Activated B cell treated with CpG ODN at 0.5 μM for 24 hours (primary cell): ENCODE measurements around the gene IGF2BP1. TPM values are rescaled to one million over a fixed set of nuclear protein-coding genes. Genes with fewer than 3 reads are reported as not detected.

Experiments
- ATAC-seq: fragments of 200-7000 bp; cut with Tn5 transposase; one replicate; pipeline ENCODE4 v1.10.0; 2021; ENCODE audit warnings: low read depth, mild to moderate bottlenecking, moderate library complexity
- CTCF ChIA-PET: fragments of 350-600 bp; sonication (Branson Sonifier 250); formaldehyde crosslinking; loops from one replicate; lab custom pipeline; 2021; ENCODE audit warnings: antibody characterized with exemption; lab: Charles Lee
- POLR2A ChIA-PET: fragments of 350-600 bp; sonication (Branson Sonifier 250); formaldehyde crosslinking; loops from one replicate; lab custom pipeline; 2021; ENCODE audit warnings: antibody characterized with exemption; lab: Charles Lee
- DNase-seq: peaks from one replicate; pipeline ENCODE4 v3.0.0; 2022
- H3K27ac Mint-ChIP-seq: one replicate; pipeline ENCODE4 v1.8.0; 2020; ENCODE audit warnings: mixed read lengths
- H3K27me3 Mint-ChIP-seq: one replicate; pipeline ENCODE4 v1.8.0; 2021; ENCODE audit warnings: mixed read lengths
- H3K36me3 Mint-ChIP-seq: one replicate; pipeline ENCODE4 v1.8.0; 2021; ENCODE audit warnings: low read depth, mixed read lengths
- H3K4me1 Mint-ChIP-seq: one replicate; pipeline ENCODE4 v1.8.0; 2021; ENCODE audit warnings: mixed read lengths
- H3K4me3 Mint-ChIP-seq: one replicate; pipeline ENCODE4 v1.8.0; 2020; ENCODE audit warnings: mild to moderate bottlenecking, mixed read lengths
- H3K9me3 Mint-ChIP-seq: one replicate; pipeline ENCODE4 v1.8.0; 2020; ENCODE audit warnings: mixed read lengths
- intact Hi-C: fragments of 100-400 bp; cut with micrococcal nuclease; formaldehyde crosslinking; loops from one replicate; pipeline ENCODE4 v1.15.1; 2024
- total RNA-seq: library from RNA; stranded (reverse); gene quantifications from 2 replicates; pipeline ENCODE4 v1.2.3, GENCODE V29; 2022
- TF ChIP-seq, protein P1 (sequence below): fragments of 200-600 bp; IDR thresholded peaks from one replicate; pipeline ENCODE4 v1.8.0; 2022; ENCODE audit warnings: antibody characterized with exemption, mild to moderate bottlenecking

IGF2BP1 gene
- total RNA-seq, 1 donor from 2014 or later: 0.40 TPM

DNA sequence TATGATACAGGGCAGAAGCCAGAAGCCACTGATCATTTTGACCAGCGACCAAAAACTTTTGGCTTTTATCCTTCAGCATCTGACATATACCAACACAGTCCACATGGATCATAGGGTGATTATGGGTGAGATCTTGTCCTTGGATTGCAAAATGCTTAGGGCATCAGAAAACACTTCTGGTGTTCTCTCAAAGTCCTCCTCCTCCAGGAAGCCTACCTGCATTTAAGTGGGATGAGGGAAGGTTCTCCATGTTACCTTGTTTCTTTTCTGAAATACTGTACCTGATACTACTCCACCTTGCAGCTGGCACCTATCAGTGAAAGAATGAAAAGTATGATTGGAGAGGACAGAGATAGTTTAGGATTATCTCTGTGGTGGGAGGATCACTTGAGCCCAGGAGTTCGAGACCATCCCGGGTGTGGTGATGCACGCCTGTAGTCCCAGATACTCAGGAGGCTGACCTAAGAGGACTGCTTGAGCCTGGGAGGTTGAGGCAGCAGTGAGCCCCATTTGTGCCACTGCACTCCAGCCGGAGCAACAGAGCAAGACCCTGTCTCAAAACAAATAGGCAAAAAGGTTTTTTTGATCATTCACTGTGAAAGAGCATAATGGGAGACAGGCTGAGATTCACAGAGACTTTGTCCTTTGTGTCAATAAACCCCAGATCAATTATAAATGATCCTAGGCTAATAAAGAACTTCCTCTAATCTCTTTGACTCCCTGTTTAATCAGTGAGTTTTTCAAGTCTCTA is 88.6 kb downstream of the IGF2BP1 start:
- Mint-ChIP-seq H3K4me1 (no peaks in the 10 kb centered on the region), H3K27me3 (peaks cover 31% of the 10 kb centered on the region), H3K9me3 (no peaks in the 10 kb centered on the region), H3K27ac (no peak overlapping the region), H3K36me3 (no peaks in the 10 kb centered on the region), H3K4me3 (no peak overlapping the region)
- intact Hi-C loops: no loop called here
- POLR2A ChIA-PET: no interaction called here
- no peak for DNase-seq
- CTCF ChIA-PET: no interaction called here
- TF ChIP-seq, protein P1, sequence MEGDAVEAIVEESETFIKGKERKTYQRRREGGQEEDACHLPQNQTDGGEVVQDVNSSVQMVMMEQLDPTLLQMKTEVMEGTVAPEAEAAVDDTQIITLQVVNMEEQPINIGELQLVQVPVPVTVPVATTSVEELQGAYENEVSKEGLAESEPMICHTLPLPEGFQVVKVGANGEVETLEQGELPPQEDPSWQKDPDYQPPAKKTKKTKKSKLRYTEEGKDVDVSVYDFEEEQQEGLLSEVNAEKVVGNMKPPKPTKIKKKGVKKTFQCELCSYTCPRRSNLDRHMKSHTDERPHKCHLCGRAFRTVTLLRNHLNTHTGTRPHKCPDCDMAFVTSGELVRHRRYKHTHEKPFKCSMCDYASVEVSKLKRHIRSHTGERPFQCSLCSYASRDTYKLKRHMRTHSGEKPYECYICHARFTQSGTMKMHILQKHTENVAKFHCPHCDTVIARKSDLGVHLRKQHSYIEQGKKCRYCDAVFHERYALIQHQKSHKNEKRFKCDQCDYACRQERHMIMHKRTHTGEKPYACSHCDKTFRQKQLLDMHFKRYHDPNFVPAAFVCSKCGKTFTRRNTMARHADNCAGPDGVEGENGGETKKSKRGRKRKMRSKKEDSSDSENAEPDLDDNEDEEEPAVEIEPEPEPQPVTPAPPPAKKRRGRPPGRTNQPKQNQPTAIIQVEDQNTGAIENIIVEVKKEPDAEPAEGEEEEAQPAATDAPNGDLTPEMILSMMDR: no peak
- no peak for ATAC-seq

DNA sequence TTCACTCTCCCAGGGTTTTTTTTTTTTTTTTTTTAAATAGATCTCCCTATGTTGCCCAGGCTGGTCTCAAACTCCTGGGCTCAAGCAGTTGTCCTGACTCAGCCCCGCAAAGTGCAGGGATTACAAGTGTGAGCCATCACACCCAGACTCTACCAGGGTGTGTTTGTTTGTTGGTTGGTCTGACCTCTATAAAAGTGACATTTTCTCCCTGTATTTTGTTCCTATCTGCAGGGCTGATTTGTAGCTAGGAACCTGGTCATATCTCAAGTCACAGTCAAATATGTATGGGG is 89.1 kb downstream of the IGF2BP1 start:
- H3K4me3 Mint-ChIP-seq: no peak overlapping the region
- no peak overlapping the region for H3K27ac Mint-ChIP-seq
- TF ChIP-seq, protein P1: no peak
- intact Hi-C loops: no loop called here
- no peaks in the 10 kb centered on the region for H3K4me1 Mint-ChIP-seq
- ATAC-seq (no peak), DNase-seq (no peak)
- H3K27me3 Mint-ChIP-seq: peaks cover 29% of the 10 kb centered on the region
- ChIA-PET CTCF (no interaction called here), POLR2A (no interaction called here)
- H3K36me3 Mint-ChIP-seq: no peaks in the 10 kb centered on the region
- no peaks in the 10 kb centered on the region for H3K9me3 Mint-ChIP-seq

DNA sequence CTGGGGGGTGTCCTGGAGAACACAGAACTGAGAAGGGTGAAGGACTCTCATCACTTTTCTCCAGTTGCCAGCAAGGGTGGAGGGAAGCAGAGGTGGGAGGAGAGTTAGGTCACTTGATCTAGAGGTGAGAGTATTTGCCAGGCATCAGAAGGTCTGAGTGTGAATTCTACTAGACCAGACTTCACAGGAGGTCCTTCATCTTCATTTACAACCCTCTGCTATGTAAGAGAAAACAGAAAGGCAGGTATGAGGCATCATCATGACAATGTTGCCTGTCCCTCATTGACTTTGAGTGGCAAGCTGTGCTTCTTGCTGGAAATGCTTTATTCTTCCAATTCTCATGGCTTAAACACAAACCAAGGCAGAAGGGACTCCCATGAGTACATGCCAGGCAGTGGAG is 89.5 kb downstream of the IGF2BP1 start:
- ChIA-PET POLR2A (no interaction called here), CTCF (no interaction called here)
- H3K27ac Mint-ChIP-seq: no peak overlapping the region
- H3K4me1 Mint-ChIP-seq: no peaks in the 10 kb centered on the region
- peaks cover 29% of the 10 kb centered on the region for H3K27me3 Mint-ChIP-seq
- no peaks in the 10 kb centered on the region for H3K36me3 Mint-ChIP-seq
- intact Hi-C loops: no loop called here
- DNase-seq (no peak), ATAC-seq (no peak)
- TF ChIP-seq, protein P1: no peak
- H3K4me3 Mint-ChIP-seq: no peak overlapping the region
- H3K9me3 Mint-ChIP-seq: no peaks in the 10 kb centered on the region

DNA sequence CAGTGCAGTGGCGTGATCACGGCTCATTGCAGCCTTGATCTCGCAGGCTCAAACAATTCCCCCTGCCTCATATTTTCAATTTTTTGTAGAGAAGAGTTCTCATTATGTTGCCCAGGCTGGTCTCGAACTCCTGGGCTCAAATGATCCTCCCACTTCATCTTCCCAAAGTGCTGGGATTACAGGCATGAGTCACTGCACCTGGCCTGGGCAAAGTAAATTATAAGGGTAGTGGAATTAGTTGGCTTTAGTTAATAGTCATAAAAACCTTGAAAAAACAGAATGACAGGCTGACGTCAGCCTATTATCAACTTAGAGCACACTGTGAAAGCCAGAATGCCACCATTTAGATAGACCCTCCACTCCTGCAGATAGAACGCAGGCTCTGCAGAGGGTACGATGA is 91.9 kb downstream of the IGF2BP1 start:
- ChIA-PET CTCF (no interaction called here), POLR2A (no interaction called here)
- no peak overlapping the region for H3K4me3 Mint-ChIP-seq
- TF ChIP-seq, protein P1: no peak
- intact Hi-C loops: no loop called here
- DNase-seq (no peak), ATAC-seq (no peak)
- H3K27me3 Mint-ChIP-seq: peaks cover 28% of the 10 kb centered on the region
- no peaks in the 10 kb centered on the region for H3K4me1 Mint-ChIP-seq
- H3K36me3 Mint-ChIP-seq: no peaks in the 10 kb centered on the region
- no peaks in the 10 kb centered on the region for H3K9me3 Mint-ChIP-seq
- H3K27ac Mint-ChIP-seq: no peak overlapping the region

DNA sequence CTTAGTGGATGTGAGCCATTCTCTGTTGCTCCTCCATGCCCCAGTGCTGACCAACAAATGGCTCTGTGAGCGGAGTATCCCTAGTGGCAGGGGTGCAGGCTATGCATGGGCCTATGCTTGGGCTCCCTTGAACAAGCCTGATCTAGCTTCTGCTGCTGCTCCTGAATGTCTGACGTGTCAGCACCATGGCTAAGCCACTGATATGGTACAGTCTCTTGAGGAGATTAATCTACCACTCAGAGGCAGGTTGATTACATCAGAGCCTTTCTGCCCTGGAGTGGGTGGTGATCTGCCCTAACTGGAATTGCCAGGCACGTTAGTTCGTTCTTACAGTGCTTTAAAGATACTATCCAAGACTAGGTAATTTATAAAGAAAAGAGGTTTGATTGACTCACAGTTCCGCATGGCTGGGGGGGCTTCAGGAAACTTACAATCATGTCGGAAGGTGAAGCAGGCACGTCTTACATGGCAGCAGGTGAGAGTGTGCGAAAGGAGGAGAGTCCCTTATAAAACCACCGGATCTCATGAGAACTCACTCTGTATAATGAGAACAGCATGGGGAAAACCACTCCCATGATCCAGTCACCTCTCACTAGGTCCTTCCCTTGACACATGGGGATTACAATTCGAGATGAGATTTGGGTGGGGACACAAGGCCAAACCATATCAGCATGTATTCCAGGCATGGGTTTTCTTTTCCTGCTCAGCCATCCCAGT is 93.9 kb downstream of the IGF2BP1 start:
- H3K27me3 Mint-ChIP-seq: peaks cover 20% of the 10 kb centered on the region
- no peak overlapping the region for H3K4me3 Mint-ChIP-seq
- intact Hi-C loops: no loop called here
- POLR2A ChIA-PET: no interaction called here
- H3K9me3 Mint-ChIP-seq: no peaks in the 10 kb centered on the region
- no peaks in the 10 kb centered on the region for H3K36me3 Mint-ChIP-seq
- ATAC-seq (no peak), DNase-seq (no peak)
- CTCF ChIA-PET: no interaction called here
- no peaks in the 10 kb centered on the region for H3K4me1 Mint-ChIP-seq
- TF ChIP-seq, protein P1: no peak
- H3K27ac Mint-ChIP-seq: no peak overlapping the region
